Esophagus (tissue), 2 donors: ENCODE data around the gene PCDHGB2. TPM values are rescaled to one million over a fixed set of nuclear protein-coding genes. Genes with fewer than 3 reads are reported as not detected.
A peak's percentile ranks its signal among the peaks of the same experiment; 100 is the strongest.
"Not testable (repeated sequence)": the region's sequence is repeated elsewhere in the genome, so short reads cannot be mapped to it uniquely, and the experiment has no call there.

ENCODE experiments used
- H3K27ac ChIP-seq, 2 donors: one replicate each; pipeline ENCODE4 v1.5.1; 2013; ENCODE audit warnings: low read depth in 2 of 2, mild to moderate bottlenecking in 2 of 2, inconsistent platforms in 1 of 2, low read length in 1 of 2, moderate library complexity in 1 of 2
- H3K27me3 ChIP-seq, 2 donors: one replicate each; pipeline ENCODE4 v1.6.1; 2013; ENCODE audit warnings: low read length in 2 of 2, control low read depth in 1 of 2, mild to moderate bottlenecking in 1 of 2; ENCODE audit not compliant: insufficient read depth in 2 of 2, control insufficient read depth in 1 of 2
- H3K36me3 ChIP-seq, 2 donors: one replicate each; pipeline ENCODE4 v1.6.1; 2013; ENCODE audit warnings: low read length in 1 of 2; ENCODE audit not compliant: control insufficient read depth in 2 of 2, insufficient read depth in 2 of 2
- H3K4me1 ChIP-seq, 2 donors: one replicate each; pipeline ENCODE4 v1.6.1; 2013; ENCODE audit warnings: low read length in 1 of 2; ENCODE audit not compliant: control insufficient read depth in 2 of 2, insufficient read depth in 2 of 2
- H3K4me3 ChIP-seq, 2 donors: one replicate each; pipeline ENCODE4 v1.5.1; 2013; ENCODE audit warnings: low read length in 2 of 2, mild to moderate bottlenecking in 2 of 2, low read depth in 1 of 2, moderate library complexity in 1 of 2
- H3K9me3 ChIP-seq, 2 donors: one replicate each; pipeline ENCODE4 v1.6.1; 2013; ENCODE audit warnings: mild to moderate bottlenecking in 2 of 2, low read depth in 1 of 2, low read length in 1 of 2, moderate library complexity in 1 of 2; ENCODE audit not compliant: control insufficient read depth in 2 of 2, insufficient read depth in 1 of 2
- WGBS, 2 donors: extraction: QIAGEN DNeasy Blood & Tissue Kit; methylation state at CpG; one replicate each; pipeline ENCODE4 v1.1.7; 2013; 5-methylcytosine and 5-hydroxymethylcytosine counted together
- polyA plus RNA-seq, 2 donors: library from polyadenylated mRNA; stranded (reverse); fragments of 200-250 nt; gene quantifications; one replicate each; pipeline ENCODE4 v1.2.3, GENCODE V29; 2013
- donor health status: healthy with polysubstance abuse.
- donor health status: Bipolar disorder and iron deficiency.

Gene PCDHGB2
- polyA plus RNA-seq, 2 donors: 0.20 to 0.39 TPM

DNA sequence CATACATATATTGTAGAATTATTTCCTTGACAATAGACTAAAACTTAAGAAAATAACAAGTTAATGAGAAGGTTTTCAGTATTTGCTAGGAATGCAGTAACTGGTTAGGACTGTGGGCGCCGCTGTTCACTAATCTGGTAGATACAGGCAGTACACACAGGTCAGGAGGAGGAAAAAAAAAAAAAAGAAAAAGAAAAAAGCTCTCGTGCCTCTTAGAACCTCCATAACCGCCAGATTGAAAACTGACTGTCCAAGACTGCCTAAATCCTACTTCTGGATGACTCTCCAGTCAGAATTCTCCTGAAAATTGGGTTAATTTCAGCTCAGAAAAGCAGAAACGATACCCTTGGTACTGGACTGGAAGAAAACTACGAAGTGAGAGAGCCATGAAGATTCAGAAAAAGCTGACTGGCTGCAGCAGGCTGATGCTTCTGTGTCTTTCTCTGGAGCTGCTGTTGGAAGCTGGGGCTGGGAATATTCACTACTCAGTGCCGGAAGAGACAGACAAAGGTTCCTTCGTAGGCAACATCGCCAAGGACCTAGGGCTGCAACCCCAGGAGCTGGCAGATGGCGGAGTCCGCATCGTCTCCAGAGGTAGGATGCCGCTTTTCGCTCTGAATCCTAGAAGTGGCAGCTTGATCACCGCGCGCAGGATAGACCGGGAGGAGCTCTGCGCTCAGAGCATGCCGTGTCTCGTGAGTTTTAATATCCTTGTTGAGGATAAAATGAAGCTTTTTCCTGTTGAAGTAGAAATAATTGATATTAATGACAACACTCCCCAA, 29.3 kb upstream of the PCDHGB2 start, which contains the start of gene PCDHGA1:
Gene PCDHGA1 (plus strand): TSS at position 216 of the 782 bp plus-strand sequence.
- Histone ChIP-seq H3K27ac (no peak within 1 kb of the TSS), H3K36me3 (no peaks in the 10 kb centered on the region), H3K4me1 (no peaks in the 10 kb centered on the region), H3K27me3 (peaks cover 0 to 4% of the 10 kb centered on the region in 2 donors), H3K4me3 (peak within 1 kb of the TSS in 1 of 2 donors; percentile 18), H3K9me3 (peaks cover 15 to 36% of the 10 kb centered on the region in 2 donors)
- 22 to 23% methylated on average over 21 of the region's 21 CpGs for WGBS, 2 donors

DNA sequence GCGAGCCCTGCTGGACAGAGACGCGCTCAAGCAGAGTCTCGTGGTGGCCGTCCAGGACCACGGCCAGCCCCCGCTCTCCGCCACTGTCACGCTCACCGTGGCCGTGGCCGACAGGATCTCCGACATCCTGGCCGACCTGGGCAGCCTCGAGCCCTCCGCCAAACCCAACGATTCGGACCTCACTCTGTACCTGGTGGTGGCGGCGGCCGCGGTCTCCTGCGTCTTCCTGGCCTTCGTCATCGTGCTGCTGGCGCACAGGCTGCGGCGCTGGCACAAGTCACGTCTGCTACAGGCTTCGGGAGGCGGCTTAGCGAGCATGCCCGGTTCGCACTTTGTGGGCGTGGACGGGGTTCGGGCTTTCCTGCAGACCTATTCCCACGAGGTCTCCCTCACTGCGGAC, 27.2 kb upstream of the PCDHGB2 start:
- WGBS, 2 donors: 44 to 53% methylated on average over 33 to 39 of the region's 39 CpGs
- not testable (repeated sequence) for H3K27ac ChIP-seq, H3K36me3 ChIP-seq, H3K27me3 ChIP-seq, H3K4me3 ChIP-seq, H3K4me1 ChIP-seq
- peaks cover 15 to 30% of the 10 kb centered on the region in 2 donors for H3K9me3 ChIP-seq

GRCh38 chr5:141338538-141339306, 21.1 kb upstream of the PCDHGB2 start, which contains the start of gene PCDHGA2:
TSS of gene PCDHGA2 (plus strand) at chr5:141338760.
- H3K27ac ChIP-seq: no peak within 1 kb of the TSS
- H3K9me3 ChIP-seq: peaks cover 15 to 29% of the 10 kb centered on the region in 2 donors
- peak within 1 kb of the TSS; percentile 14 to 20 for H3K4me3 ChIP-seq
- H3K36me3 ChIP-seq: no peaks in the 10 kb centered on the region
- peaks cover 0 to 11% of the 10 kb centered on the region in 2 donors for H3K27me3 ChIP-seq
- H3K4me1 ChIP-seq: no peaks in the 10 kb centered on the region
- WGBS, 2 donors: 15 to 17% methylated on average over 27 of the region's 27 CpGs

DNA sequence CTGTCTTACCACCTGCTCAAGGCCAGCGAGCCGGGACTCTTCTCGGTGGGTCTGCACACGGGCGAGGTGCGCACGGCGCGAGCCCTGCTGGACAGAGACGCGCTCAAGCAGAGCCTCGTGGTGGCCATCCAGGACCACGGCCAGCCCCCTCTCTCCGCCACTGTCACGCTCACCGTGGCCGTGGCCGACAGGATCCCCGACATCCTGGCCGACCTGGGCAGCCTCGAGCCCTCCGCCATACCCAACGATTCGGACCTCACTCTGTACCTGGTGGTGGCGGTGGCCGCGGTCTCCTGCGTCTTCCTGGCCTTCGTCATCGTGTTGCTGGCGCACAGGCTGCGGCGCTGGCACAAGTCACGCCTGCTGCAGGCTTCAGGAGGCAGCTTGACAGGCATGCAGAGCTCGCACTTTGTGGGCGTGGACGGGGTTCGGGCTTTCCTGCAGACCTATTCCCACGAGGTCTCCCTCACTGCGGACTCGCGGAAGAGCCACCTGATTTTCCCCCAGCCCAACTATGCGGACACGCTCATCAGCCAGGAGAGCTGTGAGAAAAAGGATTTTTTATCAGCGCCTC, 18.9 kb upstream of the PCDHGB2 start:
- H3K4me1 ChIP-seq, H3K36me3 ChIP-seq, H3K27ac ChIP-seq, H3K4me3 ChIP-seq: not testable (repeated sequence)
- peaks cover 0 to 13% of the 10 kb centered on the region in 2 donors for H3K27me3 ChIP-seq
- WGBS, 2 donors: 60 to 63% methylated on average over 38 to 45 of the region's 45 CpGs
- peaks cover 22 to 41% of the 10 kb centered on the region in 2 donors for H3K9me3 ChIP-seq

DNA sequence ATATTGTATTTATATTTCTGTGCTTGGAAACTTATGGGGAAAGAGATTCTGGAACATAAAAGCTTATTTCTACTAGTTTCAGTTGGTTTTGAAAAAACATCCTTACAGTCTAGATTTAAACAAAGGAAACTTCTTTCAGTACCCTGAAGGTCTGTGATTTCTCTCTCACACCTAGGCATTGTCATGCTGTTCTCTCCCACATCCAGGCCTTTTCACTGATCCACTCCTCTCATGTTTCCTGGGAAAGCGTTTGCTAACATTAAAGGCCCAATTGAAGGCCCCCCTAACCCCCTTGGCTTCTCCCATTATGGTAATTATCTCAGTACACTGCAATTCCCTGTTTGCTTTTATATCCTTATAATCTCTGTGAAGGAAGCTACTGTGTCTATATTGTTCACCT, 17.0 kb upstream of the PCDHGB2 start:
- H3K36me3 ChIP-seq: no peaks in the 10 kb centered on the region
- WGBS, 2 donors: 11 to 15% methylated on average over 1 of the region's 1 CpG
- no peak overlapping the region for H3K27ac ChIP-seq
- H3K27me3 ChIP-seq: peaks cover 0 to 13% of the 10 kb centered on the region in 2 donors
- H3K4me1 ChIP-seq: no peaks in the 10 kb centered on the region
- peaks cover 22 to 46% of the 10 kb centered on the region in 2 donors for H3K9me3 ChIP-seq
- no peak overlapping the region for H3K4me3 ChIP-seq

- Histone ChIP-seq H3K36me3 (no peaks in the 10 kb centered on the region), H3K4me1 (no peaks in the 10 kb centered on the region), H3K27me3 (peaks cover 0 to 13% of the 10 kb centered on the region in 2 donors), H3K27ac (no peak within 1 kb of the TSS), H3K9me3 (peaks cover 22 to 46% of the 10 kb centered on the region in 2 donors), H3K4me3 (peak within 1 kb of the TSS in 1 of 2 donors; percentile 30)
- 25 to 26% methylated on average over 9 of the region's 9 CpGs for WGBS, 2 donors
Measured at GRCh38 chr5:141343242-141343952, 16.4 kb upstream of the PCDHGB2 start, which contains the start of gene PCDHGA3. TSS of gene PCDHGA3 (plus strand) at chr5:141343829. CDS start at chr5:141344034, 205 bp downstream.

DNA sequence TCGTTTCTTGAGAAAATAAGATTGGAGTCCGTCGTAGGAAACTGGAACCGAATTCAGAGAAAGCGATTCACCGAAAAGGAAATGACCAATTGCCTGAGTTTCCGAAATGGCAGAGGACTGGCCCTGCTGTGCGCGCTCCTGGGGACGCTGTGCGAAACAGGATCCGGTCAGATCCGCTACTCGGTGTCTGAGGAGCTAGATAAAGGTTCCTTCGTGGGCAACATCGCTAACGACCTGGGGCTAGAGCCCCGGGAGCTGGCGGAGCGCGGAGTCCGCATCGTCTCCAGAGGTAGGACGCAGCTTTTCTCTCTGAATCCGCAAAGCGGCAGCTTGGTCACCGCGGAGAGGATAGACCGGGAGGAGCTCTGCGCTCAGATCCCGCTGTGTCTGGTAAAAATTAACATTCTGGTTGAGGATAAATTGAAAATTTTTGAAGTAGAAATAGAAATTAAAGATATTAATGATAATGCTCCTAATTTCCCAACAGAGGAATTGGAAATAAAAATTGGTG, 15.8 kb upstream of the PCDHGB2 start:
- Histone ChIP-seq H3K9me3 (peaks cover 16 to 41% of the 10 kb centered on the region in 2 donors), H3K4me3 (peak overlapping the region in 1 of 2 donors; percentile 30)
- WGBS, 2 donors: 32 to 34% methylated on average over 31 of the region's 31 CpGs

DNA sequence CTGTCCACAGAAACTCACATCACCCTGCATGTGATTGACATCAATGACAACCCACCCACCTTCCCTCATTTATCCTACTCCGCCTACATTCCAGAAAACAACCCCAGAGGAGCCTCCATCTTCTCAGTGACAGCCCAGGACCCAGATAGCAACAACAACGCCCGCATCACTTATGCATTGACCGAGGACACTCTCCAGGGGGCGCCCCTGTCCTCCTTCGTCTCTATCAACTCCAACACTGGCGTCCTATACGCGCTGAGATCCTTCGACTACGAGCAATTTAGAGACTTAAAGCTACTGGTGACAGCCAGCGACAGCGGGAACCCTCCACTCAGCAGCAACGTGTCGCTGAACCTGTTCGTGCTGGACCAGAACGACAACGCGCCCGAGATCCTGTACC, 14.5 kb upstream of the PCDHGB2 start:
- Histone ChIP-seq H3K4me1 (no peaks in the 10 kb centered on the region), H3K4me3 (no peak overlapping the region), H3K27ac (no peak overlapping the region), H3K27me3 (peaks cover 0 to 4% of the 10 kb centered on the region in 2 donors), H3K36me3 (no peaks in the 10 kb centered on the region), H3K9me3 (peaks cover 20 to 33% of the 10 kb centered on the region in 2 donors)
- WGBS, 2 donors: 37% methylated on average over 20 of the region's 20 CpGs

More for the DNA sequence above, 15.8 kb upstream of the PCDHGB2 start:
- Histone ChIP-seq H3K36me3 (no peaks in the 10 kb centered on the region), H3K27me3 (peaks cover 0 to 9% of the 10 kb centered on the region in 2 donors), H3K27ac (no peak overlapping the region), H3K4me1 (no peaks in the 10 kb centered on the region)

GRCh38 chr5:141346017-141346416, 13.8 kb upstream of the PCDHGB2 start:
- 45 to 49% methylated on average over 20 to 27 of the region's 35 CpGs for WGBS, 2 donors
- H3K4me1 ChIP-seq, H3K4me3 ChIP-seq, H3K36me3 ChIP-seq, H3K27ac ChIP-seq, H3K27me3 ChIP-seq: not testable (repeated sequence)
- H3K9me3 ChIP-seq: peaks cover 20 to 32% of the 10 kb centered on the region in 2 donors
